Osteoblast (primary cell): Measurements from ENCODE around the gene POU2F2. TPM values are rescaled to one million over a fixed set of nuclear protein-coding genes. Genes with fewer than 3 reads are reported as not detected.

Experiments used
- DNase-seq: peaks from one replicate; pipeline ENCODE4 v3.0.0; 2011; ENCODE audit warnings: low spot score, mixed read lengths; ENCODE audit not compliant: insufficient read length; ENCODE audit errors: missing footprints
- H2AFZ ChIP-seq: 2 replicates; pipeline ENCODE4 v1.6.0; 2011; ENCODE audit warnings: mild to moderate bottlenecking, low read length
- H3K27ac ChIP-seq: 2 replicates; pipeline ENCODE4 v1.5.1; 2011; ENCODE audit warnings: mild to moderate bottlenecking, low read depth, low read length, moderate library complexity
- H3K27me3 ChIP-seq: 2 replicates; pipeline ENCODE4 v1.6.0; 2012; ENCODE audit warnings: mild to moderate bottlenecking, control low read depth, inconsistent platforms, low read length, moderate library complexity; ENCODE audit not compliant: insufficient read depth
- H3K36me3 ChIP-seq: 2 replicates; pipeline ENCODE4 v1.5.1; 2011; ENCODE audit warnings: mild to moderate bottlenecking, low read length, control low read depth, moderate library complexity; ENCODE audit not compliant: insufficient read depth
- H3K4me1 ChIP-seq: 2 replicates; pipeline ENCODE4 v1.5.1; 2011; ENCODE audit warnings: mild to moderate bottlenecking, low read length, control low read depth, moderate library complexity; ENCODE audit not compliant: insufficient read depth
- H3K4me2 ChIP-seq: 2 replicates; pipeline ENCODE4 v1.6.0; 2011; ENCODE audit warnings: mild to moderate bottlenecking, low read length; ENCODE audit not compliant: insufficient read depth
- H3K4me3 ChIP-seq: fragments of 200-600 bp; sonication (generic); 3 replicates; pipeline ENCODE4 v1.5.1; 2012; ENCODE audit warnings: mild to moderate bottlenecking, low read length, inconsistent platforms; ENCODE audit not compliant: insufficient read depth
- H3K79me2 ChIP-seq: 2 replicates; pipeline ENCODE4 v1.6.0; 2012; ENCODE audit warnings: mild to moderate bottlenecking, low read length, control low read depth, inconsistent platforms; ENCODE audit not compliant: insufficient read depth
- H3K9me3 ChIP-seq: 2 replicates; pipeline ENCODE4 v1.5.1; 2011; ENCODE audit warnings: low read depth, low read length, control low read depth
- H4K20me1 ChIP-seq: 2 replicates; pipeline ENCODE4 v1.6.0; 2012; ENCODE audit warnings: mild to moderate bottlenecking, low read length, control low read depth; ENCODE audit not compliant: insufficient read depth
- CTCF ChIP-seq: IDR thresholded peaks from 2 replicates; pipeline ENCODE4 v1.5.1; 2011; ENCODE audit warnings: mild to moderate bottlenecking, low read depth, low read length, moderate library complexity; ENCODE audit errors: extremely low read depth
- total RNA-seq: library from RNA; depleted of rRNA; stranded (reverse); fragments of >200 nt; gene quantifications from 2 replicates; pipeline ENCODE4 v1.2.3, GENCODE V29; 2012

The POU2F2 gene
- total RNA-seq, 1 donor: under 0.01 TPM

GRCh38 chr19:42053037-42053935, 79.0 kb downstream of the POU2F2 start:
- H3K36me3 ChIP-seq: no peaks in the 10 kb centered on the region
- H3K4me3 ChIP-seq: no peak overlapping the region
- H3K4me1 ChIP-seq: no peaks in the 10 kb centered on the region
- H3K9me3 ChIP-seq: no peaks in the 10 kb centered on the region
- H3K27ac ChIP-seq: no peak overlapping the region
- no peak overlapping the region for H3K4me2 ChIP-seq
- H3K27me3 ChIP-seq: peaks cover 11% of the 10 kb centered on the region
- no peak overlapping the region for H2AFZ ChIP-seq
- TF ChIP-seq CTCF: no peak
- H3K79me2 ChIP-seq: no peaks in the 10 kb centered on the region
- DNase-seq: peak; percentile 41
- H4K20me1 ChIP-seq: no peaks in the 10 kb centered on the region

GRCh38 chr19:42052241-42052863, 79.9 kb downstream of the POU2F2 start:
- Histone ChIP-seq H3K27ac (no peak overlapping the region), H4K20me1 (no peaks in the 10 kb centered on the region), H3K27me3 (peaks cover 11% of the 10 kb centered on the region), H2AFZ (no peak overlapping the region), H3K9me3 (no peaks in the 10 kb centered on the region), H3K79me2 (no peaks in the 10 kb centered on the region), H3K4me2 (no peak overlapping the region), H3K36me3 (no peaks in the 10 kb centered on the region), H3K4me3 (no peak overlapping the region), H3K4me1 (no peaks in the 10 kb centered on the region)
- peak; percentile 68 for DNase-seq
- no peak for TF ChIP-seq CTCF

GRCh38 chr19:42051166-42052115, 80.8 kb downstream of the POU2F2 start:
- no peaks in the 10 kb centered on the region for H3K36me3 ChIP-seq
- H2AFZ ChIP-seq: no peak overlapping the region
- no peaks in the 10 kb centered on the region for H4K20me1 ChIP-seq
- DNase-seq: peak; percentile 57
- no peak overlapping the region for H3K4me2 ChIP-seq
- H3K4me3 ChIP-seq: no peak overlapping the region
- H3K9me3 ChIP-seq: no peaks in the 10 kb centered on the region
- no peaks in the 10 kb centered on the region for H3K79me2 ChIP-seq
- H3K4me1 ChIP-seq: no peaks in the 10 kb centered on the region
- H3K27ac ChIP-seq: no peak overlapping the region
- TF ChIP-seq CTCF: no peak
- peaks cover 11% of the 10 kb centered on the region for H3K27me3 ChIP-seq
